Tongue (tissue), 2 donors: ENCODE data around the gene HPN. TPM values are rescaled to one million over a fixed set of nuclear protein-coding genes. Genes with fewer than 3 reads are reported as not detected.

Experiments used
- DNase-seq: peaks from one replicate; pipeline ENCODE4 v3.0.0-alpha.2; 2015
- total RNA-seq: library from RNA; depleted of rRNA; stranded (reverse); fragments of >200 nt; gene quantifications from one replicate; pipeline ENCODE4 v1.2.3, GENCODE V29; 2014

The HPN gene
- total RNA-seq, 1 donor from 2014 or later: not detected

- DNase-seq: no peak
Observed at GRCh38 chr19:35062942-35063341, 21.4 kb downstream of the HPN start.

- no peak for DNase-seq
Observed at GRCh38 chr19:35063940-35064818, 22.7 kb downstream of the HPN start.

GRCh38 chr19:35065574-35065973, 24.1 kb downstream of the HPN start:
- no peak for DNase-seq

DNA sequence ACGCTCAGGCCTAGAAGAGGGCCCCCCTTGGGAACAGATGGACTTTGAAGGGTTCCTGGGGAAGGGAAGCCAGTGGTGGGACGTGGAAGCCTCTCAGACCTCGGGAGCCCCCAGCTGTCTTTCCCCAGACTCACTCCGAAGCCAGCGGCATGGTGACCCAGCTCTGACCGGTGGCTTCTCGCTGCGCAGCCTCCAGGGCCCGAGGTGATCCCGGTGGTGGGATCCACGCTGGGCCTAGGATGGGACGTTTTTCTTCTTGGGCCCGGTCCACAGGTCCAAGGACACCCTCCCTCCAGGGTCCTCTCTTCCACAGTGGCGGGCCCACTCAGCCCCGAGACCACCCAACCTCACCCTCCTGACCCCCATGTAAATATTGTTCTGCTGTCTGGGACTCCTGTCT, 24.6 kb downstream of the HPN start:
- no peak for DNase-seq

DNA sequence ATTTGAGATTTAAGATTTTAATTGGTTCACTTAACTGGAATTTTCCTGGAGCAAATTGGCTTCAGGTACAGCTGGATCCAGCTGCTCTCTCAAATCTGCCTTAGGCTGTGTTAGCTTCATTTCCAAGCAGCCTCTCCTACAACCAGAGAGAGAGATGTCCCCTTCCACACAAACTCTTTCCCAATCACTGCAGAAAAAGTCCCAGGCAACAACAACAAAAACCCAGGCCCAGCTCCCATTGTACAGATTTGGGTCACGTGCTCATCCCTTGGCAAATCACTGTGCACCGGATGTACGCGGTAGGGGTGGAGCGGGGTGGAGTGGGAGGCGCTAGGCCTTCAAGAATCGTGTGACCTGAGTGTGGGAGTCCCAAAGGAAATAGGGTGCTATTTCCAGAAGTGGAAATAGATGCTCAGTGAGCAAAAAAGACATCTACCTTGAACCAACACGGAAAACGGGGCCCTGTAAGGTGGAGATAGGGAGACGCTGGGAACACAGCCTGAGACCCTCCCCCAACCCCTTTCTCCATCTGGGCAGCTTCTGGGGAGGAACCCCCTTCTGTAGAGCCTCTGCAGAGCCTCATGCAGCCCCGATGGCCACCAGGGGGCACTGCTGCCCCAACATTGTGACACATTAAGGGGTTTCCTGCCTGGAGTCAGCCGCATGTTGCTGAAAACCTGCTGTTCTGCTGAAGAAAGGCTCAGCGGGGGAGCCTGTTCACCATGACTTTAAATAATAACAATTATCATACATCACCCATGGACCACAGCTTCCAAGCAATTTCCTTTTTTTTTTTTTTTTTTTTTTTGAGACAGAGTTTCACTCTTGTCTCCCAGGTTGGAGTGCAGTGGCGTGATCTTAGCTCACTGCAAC, 25.4 kb downstream of the HPN start:
- peak; percentile 95 for DNase-seq

GRCh38 chr19:35068941-35069634, 27.6 kb downstream of the HPN start:
- DNase-seq: no peak

DNA sequence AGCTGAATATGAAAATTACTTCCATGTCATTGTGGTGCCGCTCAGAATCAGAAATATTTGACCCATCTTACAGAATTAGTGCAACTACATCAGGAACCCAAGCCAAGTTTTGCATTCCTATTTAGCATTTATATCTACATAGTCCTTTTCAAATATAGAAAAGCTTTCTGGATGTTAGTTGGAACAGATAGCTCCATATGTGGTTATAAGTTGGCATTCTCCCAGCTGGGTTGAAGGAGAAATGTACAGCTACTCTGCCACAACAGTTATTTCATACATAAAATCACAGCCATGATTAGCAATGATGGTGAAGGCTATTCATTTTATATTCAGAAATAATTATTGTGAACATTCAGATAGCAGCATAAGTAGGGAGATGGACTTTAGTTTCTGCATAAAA, 28.2 kb downstream of the HPN start:
- peak; percentile 56 for DNase-seq

DNA sequence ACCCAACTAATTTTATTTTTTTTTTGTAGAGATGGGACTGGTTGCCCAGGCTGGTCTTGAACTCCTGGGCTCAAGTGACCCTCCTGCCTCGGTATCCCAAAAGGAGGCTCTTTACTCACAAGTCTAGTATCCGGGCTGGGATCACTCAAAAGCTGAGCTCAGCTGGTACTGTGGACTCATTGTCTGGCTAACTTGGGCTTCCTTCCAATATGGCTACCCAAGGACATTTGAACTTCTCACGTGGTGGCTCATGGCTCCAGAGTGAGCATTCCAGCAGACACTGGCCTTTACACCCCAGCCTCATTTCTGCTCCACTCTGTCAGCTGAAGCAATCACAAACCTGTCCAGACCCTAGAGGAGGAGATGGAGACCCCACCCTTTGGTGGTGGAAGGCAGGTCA, 28.9 kb downstream of the HPN start:
- no peak for DNase-seq

GRCh38 chr19:35073516-35073915, 32.0 kb downstream of the HPN start:
- DNase-seq: no peak

DNA sequence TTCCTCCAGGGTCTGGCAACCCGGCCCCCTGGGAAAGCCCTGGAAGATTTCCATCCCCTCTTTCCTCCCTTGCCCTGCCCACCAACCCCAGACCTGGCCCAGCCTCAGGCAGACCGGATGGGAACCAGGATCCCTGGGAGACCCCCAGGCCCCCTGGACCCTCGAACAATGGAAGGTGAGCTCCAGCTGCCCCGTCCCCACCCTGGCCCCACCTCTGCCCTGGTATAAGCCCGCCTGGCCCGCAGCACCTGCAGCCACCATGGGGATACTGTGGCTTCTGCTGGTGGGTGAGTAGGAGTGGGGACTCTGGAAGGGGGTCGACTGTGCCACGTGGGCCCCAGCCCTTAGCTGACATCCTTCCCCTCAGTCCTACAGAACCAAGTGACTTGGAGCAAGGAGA, 32.4 kb downstream of the HPN start:
- no peak for DNase-seq

DNA sequence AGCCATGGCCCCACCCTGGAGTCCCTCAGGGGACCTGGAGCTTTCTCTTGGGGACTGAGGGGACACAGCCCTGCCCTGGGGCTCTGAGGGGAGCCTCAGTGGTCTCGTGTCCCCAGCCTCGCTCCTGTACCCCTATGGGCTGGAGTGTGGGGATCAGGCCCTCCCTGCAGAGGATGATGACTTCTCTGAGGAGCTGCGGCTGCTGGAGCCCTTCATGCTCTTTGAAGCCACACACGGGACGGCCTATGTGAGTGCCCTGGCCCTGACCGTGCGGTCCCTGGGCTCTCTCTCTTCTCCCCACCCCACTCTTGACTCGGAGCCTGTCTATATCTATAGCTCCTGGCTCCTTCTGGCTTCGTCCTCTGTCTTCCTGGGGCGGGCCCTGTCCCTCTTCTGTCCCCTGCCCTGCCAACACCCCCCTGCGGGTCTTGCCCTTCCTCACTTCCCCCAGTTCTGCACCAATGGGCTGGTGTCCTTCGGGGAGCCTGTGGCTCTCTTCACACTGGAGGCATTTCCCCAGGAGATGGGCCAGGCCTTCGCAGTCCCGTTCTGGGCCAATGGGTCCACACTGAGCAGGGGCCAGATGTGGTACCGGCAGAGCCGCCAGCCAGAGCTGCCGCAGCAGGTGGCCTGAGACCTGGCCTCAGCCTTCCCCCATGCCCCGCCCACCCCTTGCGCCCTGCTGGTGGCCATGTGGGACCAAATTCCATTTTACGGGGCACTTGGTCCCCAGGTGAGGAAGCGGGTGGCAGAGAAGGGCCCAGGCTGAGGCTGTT, 33.1 kb downstream of the HPN start:
- no peak for DNase-seq

- DNase-seq: no peak
Observed at GRCh38 chr19:35075202-35076025, 33.9 kb downstream of the HPN start.

DNA sequence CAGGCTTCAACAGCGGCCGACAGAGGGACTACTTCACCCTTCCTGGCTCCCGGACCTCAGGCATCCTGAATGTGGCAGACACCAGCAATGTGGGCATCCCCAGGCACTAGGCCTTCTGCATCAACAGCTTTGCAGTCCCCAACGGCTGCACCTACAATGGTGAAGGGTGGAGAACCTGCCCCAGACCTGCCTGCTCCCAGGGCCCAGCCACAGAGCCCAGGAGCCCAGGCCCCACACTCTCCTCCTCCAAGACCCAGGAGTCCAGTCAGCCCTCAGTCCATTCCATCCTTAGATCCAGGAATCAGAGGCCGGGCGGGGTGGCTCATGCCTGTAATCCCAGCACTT, 34.5 kb downstream of the HPN start:
- no peak for DNase-seq

DNA sequence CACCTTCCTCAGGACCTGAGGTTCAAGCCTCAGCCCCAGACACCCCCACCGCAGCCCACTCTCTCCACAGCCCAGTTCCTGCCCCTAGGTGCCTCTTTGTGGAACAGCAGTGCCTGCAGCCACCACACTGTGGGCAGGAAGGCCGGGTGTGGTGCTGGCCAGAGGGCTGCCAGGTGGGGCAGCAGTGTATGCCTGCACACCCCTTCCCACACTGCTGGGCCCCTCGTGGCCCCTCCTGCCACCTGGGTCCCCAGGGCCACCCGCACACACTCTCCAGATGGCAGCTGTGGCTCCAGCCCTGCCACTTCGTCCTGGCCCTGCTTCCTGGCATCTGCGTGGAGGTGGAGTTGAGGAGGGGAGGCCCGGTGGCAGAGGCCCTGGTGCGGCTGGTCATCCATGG, 35.1 kb downstream of the HPN start:
- no peak for DNase-seq

- no peak for DNase-seq
Observed at GRCh38 chr19:35077411-35078223, 36.1 kb downstream of the HPN start.

DNA sequence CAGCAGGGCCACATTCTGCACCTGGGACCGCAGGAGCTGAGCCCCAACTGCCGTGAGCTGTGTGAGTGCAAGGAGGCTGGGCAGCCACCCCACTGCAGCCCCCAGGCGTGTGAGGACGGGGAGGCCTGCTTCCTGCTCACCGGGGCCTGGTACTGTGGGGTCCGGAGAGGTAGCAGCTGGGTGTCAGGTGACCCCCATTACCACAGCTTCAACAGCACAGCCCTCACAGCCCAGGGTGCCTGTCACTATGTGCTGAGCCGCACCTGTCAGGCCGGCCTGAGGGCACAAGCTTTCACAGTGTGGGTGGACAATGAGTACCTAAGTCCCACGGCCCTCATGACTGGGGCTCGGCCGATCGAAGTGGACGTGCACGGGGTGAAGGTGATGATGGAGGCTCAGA, 38.3 kb downstream of the HPN start:
- DNase-seq: no peak

DNA sequence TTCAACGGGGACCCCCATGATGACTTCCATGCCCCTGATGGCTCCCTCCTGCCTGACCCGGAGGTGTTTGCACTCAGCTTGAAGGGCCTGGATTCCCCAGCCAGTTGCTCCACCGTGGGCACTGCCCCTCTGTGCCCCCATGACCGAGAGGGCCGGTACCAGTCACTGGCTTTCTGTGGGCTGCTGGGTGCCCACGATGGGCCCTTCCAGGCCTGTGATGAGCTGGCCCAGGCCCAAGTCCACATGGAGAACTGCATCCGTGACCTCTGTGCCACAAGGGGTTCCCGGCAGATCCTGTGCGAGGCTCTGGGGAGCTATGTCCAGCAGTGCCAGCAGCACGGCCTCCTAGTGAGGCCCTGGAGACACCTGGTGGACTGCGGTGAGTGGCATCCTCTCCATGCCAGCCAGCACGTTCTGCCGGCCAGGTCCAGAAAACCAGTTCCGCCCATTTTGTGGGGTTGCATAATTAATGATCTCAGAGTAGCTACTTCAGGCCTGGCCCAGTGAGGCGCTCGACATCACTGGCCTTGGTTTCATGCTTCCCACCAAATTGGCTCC, 39.2 kb downstream of the HPN start:
- DNase-seq: no peak

GRCh38 chr19:35081201-35081600, 39.7 kb downstream of the HPN start:
- no peak for DNase-seq

- DNase-seq: no peak
Observed at GRCh38 chr19:35083691-35084508, 42.4 kb downstream of the HPN start.
